SU-DHL-6 (cell line): ENCODE data around the gene USP47.

Experiments
- EZH2phosphoT487 ChIP-seq: fragments of 200-600 bp; sonication (generic), shearing (Covaris generic); conservative IDR thresholded peaks from 2 replicates; pipeline ENCODE4 v1.6.1; 2018; ENCODE audit warnings: mild to moderate bottlenecking, antibody characterized with exemption, low read length, moderate library complexity, mixed read lengths
- TF ChIP-seq, protein P1 (sequence below): fragments of 200-600 bp; sonication (generic); IDR thresholded peaks from one replicate; pipeline ENCODE4 v1.5.1; 2017; ENCODE audit warnings: antibody characterized with exemption, mild to moderate bottlenecking, low read length, moderate library complexity; ENCODE audit not compliant: insufficient read depth, poor library complexity, severe bottlenecking

GRCh38 chr11:11963067-11963466, 121.3 kb downstream of the USP47 start:
- TF ChIP-seq, protein P1, sequence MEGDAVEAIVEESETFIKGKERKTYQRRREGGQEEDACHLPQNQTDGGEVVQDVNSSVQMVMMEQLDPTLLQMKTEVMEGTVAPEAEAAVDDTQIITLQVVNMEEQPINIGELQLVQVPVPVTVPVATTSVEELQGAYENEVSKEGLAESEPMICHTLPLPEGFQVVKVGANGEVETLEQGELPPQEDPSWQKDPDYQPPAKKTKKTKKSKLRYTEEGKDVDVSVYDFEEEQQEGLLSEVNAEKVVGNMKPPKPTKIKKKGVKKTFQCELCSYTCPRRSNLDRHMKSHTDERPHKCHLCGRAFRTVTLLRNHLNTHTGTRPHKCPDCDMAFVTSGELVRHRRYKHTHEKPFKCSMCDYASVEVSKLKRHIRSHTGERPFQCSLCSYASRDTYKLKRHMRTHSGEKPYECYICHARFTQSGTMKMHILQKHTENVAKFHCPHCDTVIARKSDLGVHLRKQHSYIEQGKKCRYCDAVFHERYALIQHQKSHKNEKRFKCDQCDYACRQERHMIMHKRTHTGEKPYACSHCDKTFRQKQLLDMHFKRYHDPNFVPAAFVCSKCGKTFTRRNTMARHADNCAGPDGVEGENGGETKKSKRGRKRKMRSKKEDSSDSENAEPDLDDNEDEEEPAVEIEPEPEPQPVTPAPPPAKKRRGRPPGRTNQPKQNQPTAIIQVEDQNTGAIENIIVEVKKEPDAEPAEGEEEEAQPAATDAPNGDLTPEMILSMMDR: no peak
- TF ChIP-seq EZH2phosphoT487: no peak
